SK-N-SH (cell line): Measurements from ENCODE around the gene CDIPT. TPM values are rescaled to one million over a fixed set of nuclear protein-coding genes. Genes with fewer than 3 reads are reported as not detected.

Experiments
- CTCF ChIA-PET: fragments of 300-600, 350-600 bp; formaldehyde crosslinking; extraction: SDS; loops from one replicate; lab custom pipeline; 2021; lab: Yijun Ruan, JAX
- POLR2A ChIA-PET: fragments of 350-600 bp; sonication (Branson Sonifier 250); formaldehyde crosslinking; extraction: SDS; loops from one replicate; lab custom pipeline; 2020; ENCODE audit warnings: antibody characterized with exemption, inconsistent platforms; lab: Yijun Ruan, JAX
- DNase-seq: peaks from one replicate; pipeline ENCODE4 v3.0.0; 2012
- H2AFZ ChIP-seq: fragments of 200-600 bp; sonication (generic); 2 replicates; pipeline ENCODE4 v1.8.1; 2016; ENCODE audit warnings: antibody characterized with exemption, mild to moderate bottlenecking, low read depth
- H3F3A ChIP-seq: fragments of 200-600 bp; sonication (generic); replicated peaks from 2 replicates; pipeline ENCODE3; 2016; ENCODE audit warnings: antibody characterized with exemption, mild to moderate bottlenecking; ENCODE audit not compliant: insufficient read depth
- H3K27ac ChIP-seq, 2 experiments: fragments of 200-500 bp in 1 of 2; fragments of 200-600 bp in 1 of 2; sonication (Bioruptor generic) in 1 of 2; sonication (generic), shearing (Covaris generic) in 1 of 2; 2 replicates each; pipeline versions ENCODE4 v1.5.1 to v1.6.1; 2014 to 2016; ENCODE audit warnings: low read depth in 2 of 2, inconsistent platforms in 1 of 2, low read length in 1 of 2, mild to moderate bottlenecking in 1 of 2, mixed read lengths in 1 of 2
- H3K27me3 ChIP-seq: fragments of 200-600 bp; sonication (generic), shearing (Covaris generic); 2 replicates; pipeline ENCODE4 v1.6.1; 2016; ENCODE audit warnings: mixed run types; ENCODE audit not compliant: insufficient read depth
- H3K36me3 ChIP-seq, 2 experiments: fragments of 200-500 bp in 1 of 2; fragments of 200-600 bp in 1 of 2; sonication (Bioruptor generic) in 1 of 2; sonication (generic) in 1 of 2; replicated peaks in 1 of 2; 2 replicates each; pipeline versions ENCODE3 to v1.5.1; 2014 to 2016; ENCODE audit warnings: low read length in 1 of 2, mild to moderate bottlenecking in 1 of 2; ENCODE audit not compliant: insufficient read depth in 2 of 2, control insufficient read depth in 1 of 2
- H3K4me1 ChIP-seq, 2 experiments: fragments of 200-500 bp in 1 of 2; fragments of 200-600 bp in 1 of 2; sonication (Bioruptor generic) in 1 of 2; sonication (generic), shearing (Covaris generic) in 1 of 2; 2 replicates each; pipeline versions ENCODE4 v1.5.1 to v1.6.1; 2014 to 2016; ENCODE audit warnings: low read depth in 1 of 2, low read length in 1 of 2, mixed run types in 1 of 2; ENCODE audit not compliant: insufficient read depth in 2 of 2, control insufficient read depth in 1 of 2
- H3K4me2 ChIP-seq: fragments of 200-600 bp; sonication (generic), shearing (Covaris generic); 2 replicates; pipeline ENCODE4 v1.6.1; 2017; ENCODE audit warnings: mixed run types
- H3K4me3 ChIP-seq, 2 experiments: fragments of 200-500 bp in 1 of 2; fragments of 200-600 bp in 1 of 2; sonication (Bioruptor generic) in 1 of 2; sonication (generic), shearing (Covaris generic) in 1 of 2; 2 replicates each; pipeline versions ENCODE4 v1.5.1 to v1.8.1; 2014 to 2016; ENCODE audit warnings: low read depth in 2 of 2, inconsistent platforms in 1 of 2, low read length in 1 of 2, mild to moderate bottlenecking in 1 of 2, mixed read lengths in 1 of 2, moderate library complexity in 1 of 2
- H3K79me2 ChIP-seq: fragments of 200-600 bp; sonication (generic); 2 replicates; pipeline ENCODE4 v1.8.1; 2017; ENCODE audit warnings: mild to moderate bottlenecking; ENCODE audit not compliant: insufficient read depth
- H3K9ac ChIP-seq: fragments of 200-600 bp; sonication (generic); 2 replicates; pipeline ENCODE4 v1.6.1; 2017; ENCODE audit warnings: mixed run types
- H3K9me2 ChIP-seq: fragments of 200-600 bp; sonication (generic); 2 replicates; pipeline ENCODE4 v1.6.1; 2017; ENCODE audit warnings: mixed run types
- H3K9me3 ChIP-seq: fragments of 200-600 bp; sonication (generic); 2 replicates; pipeline ENCODE4 v1.6.1; 2017; ENCODE audit warnings: mixed run types, mild to moderate bottlenecking, moderate library complexity
- H4K20me1 ChIP-seq: fragments of 200-600 bp; sonication (generic); 2 replicates; pipeline ENCODE4 v1.6.1; 2017; ENCODE audit warnings: mild to moderate bottlenecking, mixed run types; ENCODE audit not compliant: insufficient read depth
- CHD2 ChIP-seq: fragments of 150-350 bp; IDR thresholded peaks from 2 replicates; pipeline ENCODE4 v1.6.1; 2018; ENCODE audit warnings: low read length; ENCODE audit not compliant: partially characterized antibody
- FOSL2 ChIP-seq: IDR thresholded peaks from 2 replicates; pipeline ENCODE4 v1.4.0; 2012; ENCODE audit warnings: low read depth, mild to moderate bottlenecking, moderate library complexity, borderline replicate concordance
- FOXJ3 ChIP-seq: sonication (generic); formaldehyde crosslinking; IDR thresholded peaks from 2 replicates; pipeline ENCODE4 v1.5.1; 2020; ENCODE audit warnings: mild to moderate bottlenecking, missing genetic modification reagents
- GABPA ChIP-seq: IDR thresholded peaks from 2 replicates; pipeline ENCODE4 v1.4.0; 2012; ENCODE audit warnings: low read depth, mild to moderate bottlenecking
- JUND ChIP-seq: IDR thresholded peaks from 2 replicates; pipeline ENCODE4 v1.4.0; 2012
- NFIC ChIP-seq: IDR thresholded peaks from 2 replicates; pipeline ENCODE4 v1.4.0; 2012; ENCODE audit warnings: borderline replicate concordance
- POLR2AphosphoS5 ChIP-seq: IDR thresholded peaks from 2 replicates; pipeline ENCODE4 v1.6.1; 2012; ENCODE audit warnings: low read depth, low read length
- RCOR1 ChIP-seq: fragments of 150-350 bp; IDR thresholded peaks from 2 replicates; pipeline ENCODE4 v1.6.1; 2017; ENCODE audit warnings: antibody characterized with exemption, low read length
- RFX5 ChIP-seq: IDR thresholded peaks from 2 replicates; pipeline ENCODE4 v1.6.1; 2012; ENCODE audit warnings: mild to moderate bottlenecking, improper control_type of control experiment, low read length
- RXRA ChIP-seq: IDR thresholded peaks from 2 replicates; pipeline ENCODE4 v1.4.0; 2012; ENCODE audit warnings: low read depth, mild to moderate bottlenecking, borderline replicate concordance
- SMC3 ChIP-seq: IDR thresholded peaks from 2 replicates; pipeline ENCODE4 v1.6.1; 2012; ENCODE audit warnings: low read depth, low read length, improper control_type of control experiment
- TCF12 ChIP-seq: IDR thresholded peaks from 2 replicates; pipeline ENCODE4 v1.4.0; 2012
- TEAD4 ChIP-seq: IDR thresholded peaks from 2 replicates; pipeline ENCODE4 v1.4.0; 2012; ENCODE audit warnings: mild to moderate bottlenecking, borderline replicate concordance; ENCODE audit not compliant: insufficient read depth
- YY1 ChIP-seq: IDR thresholded peaks from 2 replicates; pipeline ENCODE4 v1.4.0; 2012; ENCODE audit warnings: low read depth, mild to moderate bottlenecking
- WGBS: methylation state at CpG from one replicate; pipeline ENCODE4 v1.1.6; 2017; ENCODE audit warnings: low lambda C conversion rate; 5-methylcytosine and 5-hydroxymethylcytosine counted together
- polyA plus RNA-seq, 3 experiments: library from polyadenylated mRNA; depleted of rRNA; stranded (reverse); fragments of >200 nt; gene quantifications; 2 replicates each; pipeline ENCODE4 v1.2.3, GENCODE V29; 2012
- TF ChIP-seq, protein P1 (sequence below): fragments of 200-600 bp; sonication (generic); IDR thresholded peaks from 2 replicates; pipeline ENCODE4 v1.6.1; 2017; ENCODE audit warnings: antibody characterized with exemption, mild to moderate bottlenecking, moderate library complexity
- TF ChIP-seq, protein P2 (sequence below): IDR thresholded peaks from 2 replicates; pipeline ENCODE4 v1.6.1; 2012; ENCODE audit warnings: mild to moderate bottlenecking, low read depth, low read length, moderate library complexity
- TF ChIP-seq, protein P3 (sequence below): fragments of 150-350 bp; IDR thresholded peaks from 2 replicates; pipeline ENCODE4 v1.6.1; 2017; ENCODE audit warnings: antibody characterized with exemption, low read length, low read depth, borderline replicate concordance
- TF ChIP-seq, protein P4 (sequence below): fragments of 150-350 bp; IDR thresholded peaks from 2 replicates; pipeline ENCODE4 v1.6.1; 2016; ENCODE audit warnings: mild to moderate bottlenecking, low read depth, low read length

The CDIPT gene
- polyA plus RNA-seq, 1 of the 3 experiments (the other 2 are of a cell fraction): 90.7 TPM

DNA sequence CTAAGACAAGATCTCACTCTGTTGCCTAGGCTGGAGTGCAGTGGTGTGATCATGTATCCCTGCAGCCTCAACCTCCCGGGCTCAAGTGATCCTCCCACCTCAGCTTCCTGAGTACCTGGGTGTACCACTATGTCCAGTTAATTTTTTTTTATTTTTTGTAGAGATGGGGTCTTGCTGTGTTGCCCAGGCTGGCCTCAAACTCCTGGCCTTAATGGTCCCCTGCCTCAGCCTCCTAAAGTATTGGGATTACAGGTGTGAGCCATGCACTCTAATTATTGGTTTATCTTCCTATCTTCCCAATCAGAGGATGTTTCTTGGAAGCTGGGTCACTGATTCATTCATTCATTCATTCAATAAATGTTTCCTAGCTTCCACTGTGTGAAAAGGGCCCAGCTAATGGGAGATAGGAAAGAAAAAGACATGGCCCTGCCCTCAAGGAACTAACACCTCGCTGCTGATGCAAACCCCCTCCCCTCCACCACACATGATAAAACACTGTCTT is 45.7 kb upstream of the CDIPT start:
- Histone ChIP-seq H3K27ac (peak overlapping the region in 1 of 2 experiments; percentile 9; a peak in 1 of 4 replicates), H3K4me2 (no peak overlapping the region), H3K79me2 (peaks cover 11% of the 10 kb centered on the region), H3K9ac (no peak overlapping the region), H3F3A (peaks cover 17% of the 10 kb centered on the region), H3K9me3 (no peaks in the 10 kb centered on the region), H3K4me3 (no peak overlapping the region), H2AFZ (no peak overlapping the region), H3K4me1 (no peaks in the 10 kb centered on the region; a peak in 1 of 4 replicates), H3K9me2 (no peaks in the 10 kb centered on the region), H4K20me1 (no peaks in the 10 kb centered on the region), H3K36me3 (peaks cover 5 to 6% of the 10 kb centered on the region in 2 experiments), H3K27me3 (no peaks in the 10 kb centered on the region)
- POLR2A ChIA-PET: interaction anchor here (0.6 to 0.9 kb wide), 2 partner anchors 18 to 28 kb away, joined by 3 read pairs; no protein-coding TSS in a partner anchor
- WGBS: 88% methylated on average over 2 of the region's 2 CpGs
- TF ChIP-seq GABPA: no peak
- no peak for TF ChIP-seq POLR2AphosphoS5
- TF ChIP-seq RFX5: no peak
- TF ChIP-seq, protein P1, sequence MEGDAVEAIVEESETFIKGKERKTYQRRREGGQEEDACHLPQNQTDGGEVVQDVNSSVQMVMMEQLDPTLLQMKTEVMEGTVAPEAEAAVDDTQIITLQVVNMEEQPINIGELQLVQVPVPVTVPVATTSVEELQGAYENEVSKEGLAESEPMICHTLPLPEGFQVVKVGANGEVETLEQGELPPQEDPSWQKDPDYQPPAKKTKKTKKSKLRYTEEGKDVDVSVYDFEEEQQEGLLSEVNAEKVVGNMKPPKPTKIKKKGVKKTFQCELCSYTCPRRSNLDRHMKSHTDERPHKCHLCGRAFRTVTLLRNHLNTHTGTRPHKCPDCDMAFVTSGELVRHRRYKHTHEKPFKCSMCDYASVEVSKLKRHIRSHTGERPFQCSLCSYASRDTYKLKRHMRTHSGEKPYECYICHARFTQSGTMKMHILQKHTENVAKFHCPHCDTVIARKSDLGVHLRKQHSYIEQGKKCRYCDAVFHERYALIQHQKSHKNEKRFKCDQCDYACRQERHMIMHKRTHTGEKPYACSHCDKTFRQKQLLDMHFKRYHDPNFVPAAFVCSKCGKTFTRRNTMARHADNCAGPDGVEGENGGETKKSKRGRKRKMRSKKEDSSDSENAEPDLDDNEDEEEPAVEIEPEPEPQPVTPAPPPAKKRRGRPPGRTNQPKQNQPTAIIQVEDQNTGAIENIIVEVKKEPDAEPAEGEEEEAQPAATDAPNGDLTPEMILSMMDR: no peak
- TF ChIP-seq SMC3: no peak
- no peak for TF ChIP-seq YY1
- no peak for TF ChIP-seq RCOR1
- TF ChIP-seq, protein P2, sequence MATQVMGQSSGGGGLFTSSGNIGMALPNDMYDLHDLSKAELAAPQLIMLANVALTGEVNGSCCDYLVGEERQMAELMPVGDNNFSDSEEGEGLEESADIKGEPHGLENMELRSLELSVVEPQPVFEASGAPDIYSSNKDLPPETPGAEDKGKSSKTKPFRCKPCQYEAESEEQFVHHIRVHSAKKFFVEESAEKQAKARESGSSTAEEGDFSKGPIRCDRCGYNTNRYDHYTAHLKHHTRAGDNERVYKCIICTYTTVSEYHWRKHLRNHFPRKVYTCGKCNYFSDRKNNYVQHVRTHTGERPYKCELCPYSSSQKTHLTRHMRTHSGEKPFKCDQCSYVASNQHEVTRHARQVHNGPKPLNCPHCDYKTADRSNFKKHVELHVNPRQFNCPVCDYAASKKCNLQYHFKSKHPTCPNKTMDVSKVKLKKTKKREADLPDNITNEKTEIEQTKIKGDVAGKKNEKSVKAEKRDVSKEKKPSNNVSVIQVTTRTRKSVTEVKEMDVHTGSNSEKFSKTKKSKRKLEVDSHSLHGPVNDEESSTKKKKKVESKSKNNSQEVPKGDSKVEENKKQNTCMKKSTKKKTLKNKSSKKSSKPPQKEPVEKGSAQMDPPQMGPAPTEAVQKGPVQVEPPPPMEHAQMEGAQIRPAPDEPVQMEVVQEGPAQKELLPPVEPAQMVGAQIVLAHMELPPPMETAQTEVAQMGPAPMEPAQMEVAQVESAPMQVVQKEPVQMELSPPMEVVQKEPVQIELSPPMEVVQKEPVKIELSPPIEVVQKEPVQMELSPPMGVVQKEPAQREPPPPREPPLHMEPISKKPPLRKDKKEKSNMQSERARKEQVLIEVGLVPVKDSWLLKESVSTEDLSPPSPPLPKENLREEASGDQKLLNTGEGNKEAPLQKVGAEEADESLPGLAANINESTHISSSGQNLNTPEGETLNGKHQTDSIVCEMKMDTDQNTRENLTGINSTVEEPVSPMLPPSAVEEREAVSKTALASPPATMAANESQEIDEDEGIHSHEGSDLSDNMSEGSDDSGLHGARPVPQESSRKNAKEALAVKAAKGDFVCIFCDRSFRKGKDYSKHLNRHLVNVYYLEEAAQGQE: no peak
- TF ChIP-seq FOXJ3 (CRISPR knock-in tag): no peak
- TF ChIP-seq TEAD4: no peak
- no peak for TF ChIP-seq TCF12
- TF ChIP-seq, protein P3, sequence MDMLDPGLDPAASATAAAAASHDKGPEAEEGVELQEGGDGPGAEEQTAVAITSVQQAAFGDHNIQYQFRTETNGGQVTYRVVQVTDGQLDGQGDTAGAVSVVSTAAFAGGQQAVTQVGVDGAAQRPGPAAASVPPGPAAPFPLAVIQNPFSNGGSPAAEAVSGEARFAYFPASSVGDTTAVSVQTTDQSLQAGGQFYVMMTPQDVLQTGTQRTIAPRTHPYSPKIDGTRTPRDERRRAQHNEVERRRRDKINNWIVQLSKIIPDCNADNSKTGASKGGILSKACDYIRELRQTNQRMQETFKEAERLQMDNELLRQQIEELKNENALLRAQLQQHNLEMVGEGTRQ: no peak
- TF ChIP-seq, protein P4, sequence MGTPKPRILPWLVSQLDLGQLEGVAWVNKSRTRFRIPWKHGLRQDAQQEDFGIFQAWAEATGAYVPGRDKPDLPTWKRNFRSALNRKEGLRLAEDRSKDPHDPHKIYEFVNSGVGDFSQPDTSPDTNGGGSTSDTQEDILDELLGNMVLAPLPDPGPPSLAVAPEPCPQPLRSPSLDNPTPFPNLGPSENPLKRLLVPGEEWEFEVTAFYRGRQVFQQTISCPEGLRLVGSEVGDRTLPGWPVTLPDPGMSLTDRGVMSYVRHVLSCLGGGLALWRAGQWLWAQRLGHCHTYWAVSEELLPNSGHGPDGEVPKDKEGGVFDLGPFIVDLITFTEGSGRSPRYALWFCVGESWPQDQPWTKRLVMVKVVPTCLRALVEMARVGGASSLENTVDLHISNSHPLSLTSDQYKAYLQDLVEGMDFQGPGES: no peak
- no peak for TF ChIP-seq CHD2
- no peak for TF ChIP-seq RXRA
- no peak for TF ChIP-seq NFIC
- TF ChIP-seq FOSL2: no peak
- TF ChIP-seq JUND: no peak
- CTCF ChIA-PET: interaction anchor here (0.9 to 1.4 kb wide), 2 partner anchors 14 to 111 kb away, joined by 3 to 4 read pairs; no protein-coding TSS in a partner anchor
- DNase-seq: no peak
